ENCODE data around the gene POLRMT. TPM values are rescaled to one million over a fixed set of nuclear protein-coding genes. Genes with fewer than 3 reads are reported as not detected.

Gene POLRMT
- total RNA-seq, 4 donors from 2014 or later, result 43.9 to 83.4 (median 73.8) TPM

- TF ChIP-seq POLR2A (IDR thresholded peaks at IDR 0.05) (no peak), CTCF (IDR thresholded peaks at IDR 0.05 in 4 of 5, conservative IDR thresholded peaks at IDR 0.05 in 1 of 5) (no peak)
These were observed 43.9 kb upstream of the POLRMT start for GRCh38 chr19:677201-677600.

GRCh38 chr19:676339-677105, 43.2 kb upstream of the POLRMT start, which contains the start of gene FSTL3:
FSTL3 (plus strand) TSS chr19:676392; CDS start chr19:676424, 32 bp downstream.
- ATAC-seq (no peak), DNase-seq (no peak)
- H3K36me3 ChIP-seq, result no peaks in the 10 kb centered on the region
- peak within 1 kb of the TSS; percentile 46 to 53 (median 48) for H3K4me3 ChIP-seq
- peaks cover 0 to 29% of the 10 kb centered on the region in 2 donors for H3K4me1 ChIP-seq
- no peaks in the 10 kb centered on the region for H3K9me3 ChIP-seq
- H3K27ac ChIP-seq, result peak within 1 kb of the TSS; percentile 64 to 83 (median 74)
- intact Hi-C loops (cut with DNase I; ENCODE audit: low total_unique reads) (no loop called here), in situ Hi-C loops (cut with MboI; ENCODE audit: low sequenced_read_pairs in 4 of 4) (no loop called here)
- TF ChIP-seq POLR2A (IDR thresholded peaks at IDR 0.05), result peak in 1 of 2 donors; percentile 36
- TF ChIP-seq CTCF (IDR thresholded peaks at IDR 0.05 in 4 of 5, conservative IDR thresholded peaks at IDR 0.05 in 1 of 5), result no peak
- peaks cover 12 to 20% (median 13%) of the 10 kb centered on the region in 3 donors for H3K27me3 ChIP-seq

More at GRCh38 chr19:677201-677600, 43.9 kb upstream of the POLRMT start:
- in situ Hi-C loops (cut with MboI; ENCODE audit: low sequenced_read_pairs in 4 of 4) (no loop called here), intact Hi-C loops (cut with DNase I; ENCODE audit: low total_unique reads) (no loop called here)
- Histone ChIP-seq H3K4me1 (peaks cover 0 to 29% of the 10 kb centered on the region in 2 donors), H3K36me3 (no peaks in the 10 kb centered on the region), H3K27ac (peak overlapping the region; percentile 64 to 83 (median 74)), H3K4me3 (peak overlapping the region; percentile 46 to 53 (median 48)), H3K9me3 (no peaks in the 10 kb centered on the region), H3K27me3 (peaks cover 12 to 20% (median 13%) of the 10 kb centered on the region in 3 donors)
- ATAC-seq (no peak), DNase-seq (peak in 1 of 2 donors; percentile 67)

GRCh38 chr19:676007-676338, 42.6 kb upstream of the POLRMT start:
- ATAC-seq (no peak), DNase-seq (no peak)
- intact Hi-C loops (cut with DNase I; ENCODE audit: low total_unique reads), result no loop called here
- Histone ChIP-seq H3K9me3 (no peaks in the 10 kb centered on the region), H3K27me3 (peaks cover 12 to 20% (median 13%) of the 10 kb centered on the region in 3 donors), H3K36me3 (no peaks in the 10 kb centered on the region), H3K27ac (peak overlapping the region; percentile 53 to 75 (median 66)), H3K4me3 (peak overlapping the region in 2 of 4 donors; percentile 47 to 53), H3K4me1 (peaks cover 0 to 29% of the 10 kb centered on the region in 2 donors)
- in situ Hi-C loops (cut with MboI; ENCODE audit: low sequenced_read_pairs in 4 of 4), result no loop called here
- TF ChIP-seq CTCF (IDR thresholded peaks at IDR 0.05 in 4 of 5, conservative IDR thresholded peaks at IDR 0.05 in 1 of 5), result no peak

- in situ Hi-C loops (cut with MboI; ENCODE audit: low sequenced_read_pairs in 4 of 4), result no loop called here
- intact Hi-C loops (cut with DNase I; ENCODE audit: low total_unique reads), result no loop called here
- peak overlapping the region in 3 of 4 donors; percentile 44 to 75 (median 73) for H3K27ac ChIP-seq
- DNase-seq (no peak), ATAC-seq (no peak)
- no peaks in the 10 kb centered on the region for H3K36me3 ChIP-seq
- peaks cover 12 to 20% (median 13%) of the 10 kb centered on the region in 3 donors for H3K27me3 ChIP-seq
- H3K4me1 ChIP-seq, result peaks cover 0 to 27% of the 10 kb centered on the region in 2 donors
- no peak for TF ChIP-seq CTCF (IDR thresholded peaks at IDR 0.05 in 4 of 5, conservative IDR thresholded peaks at IDR 0.05 in 1 of 5)
- TF ChIP-seq POLR2A (IDR thresholded peaks at IDR 0.05), result no peak
- no peak overlapping the region for H3K4me3 ChIP-seq
- no peaks in the 10 kb centered on the region for H3K9me3 ChIP-seq
These were observed 41.2 kb upstream of the POLRMT start for GRCh38 chr19:674282-675151.
